OCI-LY3 (cell line): ENCODE data around the gene RNF34.

Source experiments
- H2AFZ ChIP-seq: fragments of 200-600, 300-600 bp; shearing (Covaris generic); 2 replicates; pipeline ENCODE4 v1.6.0; 2014; ENCODE audit warnings: antibody characterized with exemption, low read depth, low read length
- H3K27ac ChIP-seq: fragments of 200-600, 300-600 bp; sonication (generic); 2 replicates; pipeline ENCODE4 v1.5.1; 2014; ENCODE audit warnings: mild to moderate bottlenecking, low read length, moderate library complexity, mixed read lengths
- H3K27me3 ChIP-seq: fragments of 200-600, 300-600 bp; sonication (generic); 2 replicates; pipeline ENCODE4 v1.6.1; 2014; ENCODE audit warnings: low read depth, low read length, mixed read lengths
- H3K36me3 ChIP-seq: fragments of 200-600, 300-600 bp; sonication (generic); replicated peaks from 2 replicates; pipeline ENCODE3; 2014; ENCODE audit warnings: low read depth, low read length, mixed read lengths
- H3K4me1 ChIP-seq: fragments of 300-600, 200-600 bp; sonication (generic); 2 replicates; pipeline ENCODE4 v1.6.1; 2014; ENCODE audit warnings: low read length, mixed read lengths
- H3K4me2 ChIP-seq: fragments of 200-600, 300-600 bp; sonication (generic); 2 replicates; pipeline ENCODE4 v1.6.1; 2014; ENCODE audit warnings: low read length, mixed read lengths
- H3K4me3 ChIP-seq: fragments of 300-600, 200-600 bp; sonication (generic); 2 replicates; pipeline ENCODE4 v1.5.1; 2014; ENCODE audit warnings: antibody characterized with exemption, mild to moderate bottlenecking, low read length, moderate library complexity
- H3K79me2 ChIP-seq: fragments of 300-600, 200-600 bp; shearing (Covaris generic); 2 replicates; pipeline ENCODE4 v1.6.1; 2014; ENCODE audit warnings: mild to moderate bottlenecking, low read length, mixed read lengths
- H3K9ac ChIP-seq: fragments of 300-600, 200-600 bp; shearing (Covaris generic); 2 replicates; pipeline ENCODE4 v1.6.0; 2014; ENCODE audit warnings: mild to moderate bottlenecking, low read length, moderate library complexity
- H3K9me3 ChIP-seq: fragments of 200-600, 300-600 bp; shearing (Covaris generic); 2 replicates; pipeline ENCODE4 v1.6.1; 2014; ENCODE audit warnings: low read length, mixed read lengths; ENCODE audit not compliant: insufficient read depth
- H4K20me1 ChIP-seq: fragments of 200-600, 300-600 bp; sonication (generic); 2 replicates; pipeline ENCODE4 v1.6.1; 2016; ENCODE audit warnings: low read length, mixed read lengths; ENCODE audit not compliant: insufficient read depth
- EZH2phosphoT487 ChIP-seq: fragments of 200-600 bp; shearing (Covaris generic); IDR thresholded peaks from 2 replicates; pipeline ENCODE4 v1.6.1; 2018; ENCODE audit warnings: antibody characterized with exemption, mixed run types, low read depth
- TF ChIP-seq, protein P1 (sequence below): fragments of 200-600, 300-600 bp; sonication (generic); IDR thresholded peaks from 2 replicates; pipeline ENCODE4 v1.5.1; 2014; ENCODE audit warnings: antibody characterized with exemption, low read length, low read depth

The RNF34 gene

GRCh38 chr12:121436706-121437105 is 36.8 kb downstream of the RNF34 start:
- Histone ChIP-seq H3K36me3 (peaks cover 81% of the 10 kb centered on the region), H3K4me3 (no peak overlapping the region), H3K9ac (no peak overlapping the region), H4K20me1 (peaks cover 59% of the 10 kb centered on the region), H3K9me3 (no peaks in the 10 kb centered on the region), H3K27ac (no peak overlapping the region), H3K4me2 (no peak overlapping the region), H3K4me1 (no peaks in the 10 kb centered on the region), H2AFZ (no peak overlapping the region), H3K79me2 (peaks cover 58% of the 10 kb centered on the region), H3K27me3 (no peaks in the 10 kb centered on the region)
- TF ChIP-seq, protein P1, sequence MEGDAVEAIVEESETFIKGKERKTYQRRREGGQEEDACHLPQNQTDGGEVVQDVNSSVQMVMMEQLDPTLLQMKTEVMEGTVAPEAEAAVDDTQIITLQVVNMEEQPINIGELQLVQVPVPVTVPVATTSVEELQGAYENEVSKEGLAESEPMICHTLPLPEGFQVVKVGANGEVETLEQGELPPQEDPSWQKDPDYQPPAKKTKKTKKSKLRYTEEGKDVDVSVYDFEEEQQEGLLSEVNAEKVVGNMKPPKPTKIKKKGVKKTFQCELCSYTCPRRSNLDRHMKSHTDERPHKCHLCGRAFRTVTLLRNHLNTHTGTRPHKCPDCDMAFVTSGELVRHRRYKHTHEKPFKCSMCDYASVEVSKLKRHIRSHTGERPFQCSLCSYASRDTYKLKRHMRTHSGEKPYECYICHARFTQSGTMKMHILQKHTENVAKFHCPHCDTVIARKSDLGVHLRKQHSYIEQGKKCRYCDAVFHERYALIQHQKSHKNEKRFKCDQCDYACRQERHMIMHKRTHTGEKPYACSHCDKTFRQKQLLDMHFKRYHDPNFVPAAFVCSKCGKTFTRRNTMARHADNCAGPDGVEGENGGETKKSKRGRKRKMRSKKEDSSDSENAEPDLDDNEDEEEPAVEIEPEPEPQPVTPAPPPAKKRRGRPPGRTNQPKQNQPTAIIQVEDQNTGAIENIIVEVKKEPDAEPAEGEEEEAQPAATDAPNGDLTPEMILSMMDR, result no peak
- TF ChIP-seq EZH2phosphoT487, result no peak

- H2AFZ ChIP-seq, result no peak overlapping the region
- TF ChIP-seq, protein P1, result no peak
- no peak for TF ChIP-seq EZH2phosphoT487
- H3K4me1 ChIP-seq, result no peaks in the 10 kb centered on the region
- peaks cover 87% of the 10 kb centered on the region for H3K36me3 ChIP-seq
- no peak overlapping the region for H3K4me2 ChIP-seq
- H3K27me3 ChIP-seq, result no peaks in the 10 kb centered on the region
- H3K4me3 ChIP-seq, result no peak overlapping the region
- peaks cover 58% of the 10 kb centered on the region for H4K20me1 ChIP-seq
- H3K9ac ChIP-seq, result no peak overlapping the region
- H3K9me3 ChIP-seq, result no peaks in the 10 kb centered on the region
- H3K79me2 ChIP-seq, result peaks cover 56% of the 10 kb centered on the region
- H3K27ac ChIP-seq, result no peak overlapping the region
Measured at GRCh38 chr12:121438905-121439304, 39.0 kb downstream of the RNF34 start.

DNA sequence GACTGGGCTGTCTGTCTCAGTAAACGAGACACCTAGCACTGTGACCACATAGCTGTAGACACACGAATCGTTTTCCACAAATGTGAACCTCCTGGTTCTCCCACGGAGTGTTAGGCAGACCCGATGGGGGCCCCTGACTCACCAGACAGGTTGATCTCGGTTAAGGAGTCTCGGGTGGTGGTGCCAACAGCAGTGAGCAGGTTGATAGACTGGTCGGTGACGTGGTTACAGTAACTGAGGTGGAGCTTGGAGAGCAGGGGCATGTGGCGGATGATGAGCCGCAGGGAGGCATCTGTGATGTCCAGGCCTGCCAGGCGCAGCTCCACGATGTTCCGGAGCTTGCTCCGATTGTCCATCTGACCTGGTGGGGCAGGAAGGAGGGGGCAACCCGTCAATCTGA is 39.8 kb downstream of the RNF34 start:
- TF ChIP-seq, protein P1, result no peak
- TF ChIP-seq EZH2phosphoT487, result no peak
- no peak overlapping the region for H3K4me2 ChIP-seq
- H3K27me3 ChIP-seq, result no peaks in the 10 kb centered on the region
- no peak overlapping the region for H2AFZ ChIP-seq
- H3K27ac ChIP-seq, result no peak overlapping the region
- H3K9ac ChIP-seq, result no peak overlapping the region
- no peaks in the 10 kb centered on the region for H3K4me1 ChIP-seq
- H3K36me3 ChIP-seq, result peaks cover 91% of the 10 kb centered on the region
- H3K4me3 ChIP-seq, result no peak overlapping the region
- peaks cover 62% of the 10 kb centered on the region for H3K79me2 ChIP-seq
- H4K20me1 ChIP-seq, result peaks cover 65% of the 10 kb centered on the region
- H3K9me3 ChIP-seq, result no peaks in the 10 kb centered on the region

DNA sequence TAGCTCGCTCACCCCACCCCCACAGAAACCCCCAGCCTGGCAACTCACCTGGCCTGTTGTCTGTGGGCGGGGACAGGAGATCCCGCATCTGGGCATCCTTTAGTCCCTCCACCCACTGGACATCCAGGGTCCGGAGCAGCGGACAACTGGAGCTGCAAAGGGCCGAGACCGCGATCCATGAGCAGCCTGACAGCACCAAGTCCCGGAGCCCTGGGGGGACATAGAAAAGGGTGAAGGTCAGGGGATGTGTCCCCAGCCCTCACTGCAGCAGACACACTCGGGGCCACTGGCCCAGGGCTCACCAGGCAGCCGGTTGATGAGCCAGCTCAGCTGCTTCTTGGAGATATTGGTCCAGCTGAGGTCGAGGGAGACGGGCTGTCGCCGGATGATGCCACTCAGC is 40.9 kb downstream of the RNF34 start:
- Histone ChIP-seq H3K4me3 (no peak overlapping the region), H3K79me2 (peaks cover 67% of the 10 kb centered on the region), H3K4me1 (no peaks in the 10 kb centered on the region), H3K4me2 (no peak overlapping the region), H2AFZ (no peak overlapping the region), H3K27me3 (no peaks in the 10 kb centered on the region), H3K27ac (no peak overlapping the region), H3K36me3 (peaks cover 95% of the 10 kb centered on the region), H3K9me3 (no peaks in the 10 kb centered on the region), H4K20me1 (peaks cover 71% of the 10 kb centered on the region), H3K9ac (no peak overlapping the region)
- no peak for TF ChIP-seq EZH2phosphoT487
- TF ChIP-seq, protein P1, result no peak
